Suppressor macrophage treated with lipopolysaccharide for 4 hours (primary cell): ENCODE data around the gene PPP1R15A.
"Not testable (repeated sequence)": the region's sequence is repeated elsewhere in the genome, so short reads cannot be mapped to it uniquely, and the experiment has no call there.

Source experiments
- DNase-seq: peaks from one replicate; pipeline ENCODE4 v3.0.0-alpha.2; 2020

Gene PPP1R15A

DNA sequence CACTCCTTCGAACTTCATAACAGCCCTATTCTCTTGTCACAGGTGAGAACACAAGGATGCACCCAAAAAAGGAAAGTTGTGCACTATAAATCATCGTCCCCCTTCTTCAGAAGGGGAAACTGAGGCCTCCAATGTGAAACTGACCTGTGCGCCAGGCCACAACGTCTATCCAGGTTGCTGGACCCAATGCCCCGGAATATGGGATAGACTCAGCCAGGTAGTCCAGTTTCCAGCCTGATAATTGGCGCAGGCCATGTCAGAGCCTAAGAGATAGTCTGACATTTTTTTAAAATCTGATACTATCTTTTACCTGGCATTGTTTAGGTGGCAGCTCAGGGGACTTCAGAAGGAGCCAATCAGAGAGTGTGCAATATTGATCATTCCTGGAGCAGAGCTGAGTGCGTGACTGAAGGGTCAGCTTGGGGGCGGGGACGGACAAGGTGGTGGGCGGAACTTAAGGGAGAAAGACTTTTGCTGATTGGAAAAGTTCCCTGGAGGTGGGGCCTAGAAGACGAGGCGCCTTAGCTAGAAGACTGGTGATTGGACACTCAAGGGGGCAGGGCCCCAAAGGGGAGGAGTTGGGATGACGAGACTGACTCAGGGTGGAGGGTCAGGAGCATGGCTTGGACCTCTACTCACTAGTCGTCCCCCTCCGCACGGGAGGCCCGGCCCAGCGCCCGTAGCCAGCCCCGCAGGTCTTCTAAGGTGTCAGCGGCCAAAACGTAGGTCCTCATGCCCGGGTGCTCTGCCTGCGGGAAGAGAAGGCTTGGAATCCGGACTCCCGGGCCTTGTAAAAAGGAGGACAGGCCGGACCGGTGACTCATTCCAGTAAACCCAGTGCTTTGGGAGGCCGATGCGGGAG is 12.3 kb upstream of the PPP1R15A start:
- DNase-seq = peak; percentile 51

DNA sequence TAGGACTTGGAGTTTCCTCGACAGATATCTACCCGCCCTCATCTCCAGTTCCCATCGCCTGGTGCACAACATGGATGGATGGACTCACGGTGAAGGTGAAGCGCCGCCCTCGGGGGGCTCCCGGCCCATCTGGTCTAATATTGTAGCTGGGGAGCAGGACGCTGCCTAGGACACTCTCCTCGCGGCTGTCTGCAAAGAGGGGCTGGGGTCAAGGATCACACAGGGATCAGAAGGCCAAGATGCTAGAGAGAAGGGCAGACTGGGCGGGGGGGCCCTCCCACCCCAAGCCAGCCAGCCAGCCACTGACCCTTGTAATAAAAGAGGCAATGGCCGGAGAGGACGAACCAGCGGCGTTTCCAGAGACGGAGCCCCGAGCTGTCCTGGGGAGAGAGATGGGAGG is 10.9 kb upstream of the PPP1R15A start:
- DNase-seq = no peak

DNA sequence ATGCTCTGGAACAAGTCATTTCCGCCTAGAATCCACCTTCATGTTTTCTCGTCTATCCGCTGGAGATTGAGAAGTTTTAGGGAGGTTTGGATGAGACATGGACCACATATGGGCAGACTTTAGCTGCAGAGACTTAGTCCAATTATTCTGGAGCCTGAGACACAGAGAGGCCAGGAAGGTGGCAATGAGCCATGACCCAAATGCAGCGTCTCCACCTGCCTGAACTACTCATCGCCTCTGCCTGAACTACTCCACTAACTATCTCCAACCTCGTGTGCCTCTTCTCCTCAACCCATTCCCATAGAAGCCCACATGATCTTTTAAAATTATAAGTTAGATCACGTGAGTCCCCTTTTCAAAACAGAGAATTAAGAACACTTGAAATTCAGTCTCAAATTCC is 9.4 kb upstream of the PPP1R15A start:
- DNase-seq = no peak

DNA sequence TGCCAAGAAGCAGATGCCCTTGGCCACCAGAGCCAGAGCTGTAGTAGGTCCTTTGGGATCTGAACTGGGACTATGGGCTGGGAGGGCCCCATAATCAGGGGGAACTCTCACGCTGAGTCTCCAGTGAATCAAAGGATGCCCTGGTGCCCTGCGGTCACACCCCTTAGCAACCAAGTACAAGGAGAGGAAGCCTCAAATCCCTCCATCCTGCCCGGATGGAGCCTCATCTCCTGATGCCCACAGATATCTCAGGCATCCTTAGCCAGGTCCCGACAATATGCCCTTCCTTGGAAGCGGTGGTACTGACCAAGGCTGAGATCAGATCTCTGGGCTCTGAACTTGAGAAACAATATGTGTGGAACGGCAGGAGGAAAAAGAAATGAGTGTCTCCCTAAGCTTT is 5.5 kb upstream of the PPP1R15A start:
- DNase-seq = no peak

DNA sequence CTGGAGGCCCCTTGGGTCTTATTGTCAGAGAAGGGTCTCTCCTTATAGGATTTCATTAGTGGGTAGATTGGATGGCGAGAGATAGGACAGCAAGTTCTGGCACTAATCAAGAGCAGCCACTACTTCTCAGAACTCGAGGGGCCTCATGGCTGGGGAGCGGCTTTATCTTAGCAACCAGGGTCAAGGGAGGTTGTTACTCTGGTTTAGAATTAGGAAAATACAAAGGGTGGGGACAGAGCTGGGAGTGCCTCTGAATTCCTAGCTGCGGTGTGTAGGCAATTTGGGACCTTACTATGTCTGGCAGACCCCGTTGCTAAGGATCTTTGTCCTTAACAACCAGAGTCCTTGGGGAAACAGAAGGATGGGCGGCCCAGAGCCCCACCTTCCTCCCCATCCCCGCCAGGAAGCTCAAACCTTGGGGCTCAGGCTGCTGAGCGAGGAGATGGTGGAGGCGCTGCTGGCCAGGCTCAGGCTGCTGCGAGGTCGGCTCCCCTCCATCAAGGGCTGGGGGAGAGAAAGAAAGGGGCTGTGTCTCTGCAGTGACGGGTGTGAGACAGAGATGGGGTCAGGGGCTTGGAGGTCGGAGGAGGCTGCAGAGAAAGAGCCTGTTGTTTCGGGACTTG is 5.0 kb upstream of the PPP1R15A start:
- DNase-seq = no peak

DNA sequence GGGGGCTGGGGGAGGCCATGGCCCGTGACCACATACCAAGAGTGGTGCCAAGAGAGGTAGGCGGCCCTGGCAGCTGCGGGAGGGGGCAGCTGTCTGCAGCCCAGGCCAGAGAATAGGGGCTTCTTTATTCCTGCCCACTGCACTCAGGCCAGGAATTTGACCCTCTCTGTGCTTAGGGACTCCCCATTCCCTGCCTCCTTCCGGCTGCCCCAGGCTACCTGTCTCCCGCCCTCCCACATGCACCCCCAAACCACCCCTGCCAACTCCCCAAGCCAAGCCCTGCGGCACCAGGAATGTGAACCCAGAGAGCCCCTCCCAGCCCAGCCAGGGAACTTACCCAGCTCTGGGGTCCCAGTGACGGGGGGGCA is 4.5 kb upstream of the PPP1R15A start:
- no peak for DNase-seq

DNA sequence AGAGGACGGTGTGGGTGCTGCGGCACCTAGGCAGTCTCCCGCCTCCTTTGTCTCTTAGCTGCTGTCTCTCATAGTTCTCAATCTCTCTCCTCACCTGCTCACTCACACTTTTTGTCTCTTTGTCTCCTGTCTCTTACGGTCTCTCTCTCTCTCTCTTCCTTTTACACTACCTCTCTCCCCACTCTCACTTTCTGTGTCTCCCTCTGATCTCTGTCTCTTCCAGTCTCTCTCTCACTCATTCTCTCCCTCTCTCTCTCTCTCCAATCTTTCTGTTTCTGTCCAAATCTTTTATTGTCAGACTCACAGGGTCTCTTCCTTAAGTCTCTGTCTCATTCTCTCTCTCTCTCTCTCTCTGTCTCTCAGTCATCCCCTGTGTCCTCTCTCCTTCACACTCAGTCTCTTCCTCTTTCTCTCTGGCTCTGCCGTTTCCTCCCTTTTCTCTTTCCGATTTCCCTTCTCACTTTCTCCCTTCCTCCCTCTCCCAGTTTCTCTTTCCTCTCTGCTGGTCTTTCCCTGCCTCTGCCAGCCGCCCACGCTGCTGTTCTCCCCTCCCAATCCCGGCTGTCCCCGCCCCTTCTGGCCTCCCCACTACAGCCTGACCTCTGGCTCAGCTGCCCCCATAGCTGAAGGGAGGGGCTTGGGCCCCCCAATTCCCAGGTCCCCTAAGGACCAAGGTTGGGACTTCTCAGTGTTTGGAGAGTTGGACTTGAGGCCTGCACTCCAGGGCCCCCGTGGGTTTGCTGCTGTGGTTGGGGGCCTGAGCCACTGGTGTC is 3.9 kb upstream of the PPP1R15A start, which contains the start of gene PLEKHA4:
Gene PLEKHA4, minus strand, starts transcription at position 504 of the 773 bp plus-strand sequence. CDS start 997 bp downstream, outside the sequence.
- peak; percentile 68 for DNase-seq

DNA sequence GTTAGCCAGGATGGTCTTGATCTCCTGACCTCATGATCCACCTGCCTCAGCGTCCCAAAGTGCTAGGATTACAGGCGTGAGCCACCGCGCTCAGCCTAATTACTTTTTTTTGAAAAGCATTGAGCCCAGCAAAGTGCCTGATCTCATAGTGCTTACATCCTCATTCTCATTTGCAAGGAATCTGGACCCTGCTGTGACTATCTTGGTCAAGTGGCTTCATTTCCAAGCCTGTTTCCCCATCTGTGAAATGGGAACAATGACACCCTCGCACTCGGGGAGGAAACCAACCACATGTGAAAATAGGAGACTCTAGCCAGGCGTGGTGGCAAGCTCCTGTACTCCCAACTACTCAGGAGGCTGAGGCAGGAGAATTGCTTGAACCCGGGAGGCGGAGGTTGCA is 2.2 kb upstream of the PPP1R15A start:
- peak; percentile 45 for DNase-seq

DNA sequence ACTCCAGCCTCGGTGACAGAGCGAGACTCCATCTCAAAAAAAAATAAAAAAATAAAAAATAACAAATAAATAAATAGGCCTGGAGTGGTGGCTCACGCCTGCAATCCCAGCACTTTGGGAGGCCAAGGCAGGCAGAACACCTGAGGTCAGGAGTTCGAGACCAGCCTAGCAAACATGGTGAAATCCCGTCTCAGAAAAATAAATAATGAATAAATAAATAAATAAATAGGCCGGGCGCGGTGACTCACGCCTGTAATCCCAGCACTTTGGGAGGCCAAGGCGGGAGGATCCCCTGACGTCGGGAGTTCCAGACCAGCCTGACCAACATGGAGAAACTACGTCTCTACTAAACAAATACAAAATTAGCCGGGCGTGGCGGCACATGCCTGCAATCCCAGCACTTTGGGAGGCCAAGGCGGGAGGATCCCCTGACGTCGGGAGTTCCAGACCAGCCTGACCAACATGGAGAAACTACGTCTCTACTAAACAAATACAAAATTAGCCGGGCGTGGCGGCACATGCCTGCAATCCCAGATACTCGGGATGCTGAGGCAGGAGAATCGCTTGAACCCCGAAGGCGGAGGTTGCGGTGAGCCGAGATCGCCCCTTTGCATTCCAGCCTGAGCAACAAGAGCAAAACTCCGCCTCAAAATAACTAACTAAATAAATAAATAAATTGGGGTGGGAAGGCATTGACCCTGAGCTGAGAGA is 595 bp upstream of the PPP1R15A start:
- not testable (repeated sequence) for DNase-seq

DNA sequence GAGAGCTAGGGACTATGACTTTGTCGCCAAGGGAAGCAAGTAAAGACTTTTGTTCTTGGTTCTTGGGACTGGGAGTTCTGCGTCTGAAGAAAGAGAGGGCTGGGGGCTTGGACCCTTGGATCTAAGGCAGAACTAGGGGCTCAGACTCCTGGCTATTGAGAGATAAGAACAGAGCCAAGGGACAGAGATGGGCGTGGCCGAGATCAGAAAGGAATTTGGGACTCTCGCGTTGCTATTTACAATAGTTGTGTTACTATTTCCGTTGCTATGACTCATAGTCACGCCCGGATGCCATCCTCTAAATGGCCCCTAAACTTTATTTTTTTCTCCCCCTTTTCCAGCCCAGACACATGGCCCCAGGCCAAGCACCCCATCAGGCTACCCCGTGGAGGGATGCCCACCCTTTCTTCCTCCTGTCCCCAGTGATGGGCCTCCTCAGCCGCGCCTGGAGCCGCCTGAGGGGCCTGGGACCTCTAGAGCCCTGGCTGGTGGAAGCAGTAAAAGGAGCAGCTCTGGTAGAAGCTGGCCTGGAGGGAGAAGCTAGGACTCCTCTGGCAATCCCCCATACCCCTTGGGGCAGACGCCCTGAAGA is 759 bp downstream of the PPP1R15A start:
- DNase-seq = peak; percentile 93

DNA sequence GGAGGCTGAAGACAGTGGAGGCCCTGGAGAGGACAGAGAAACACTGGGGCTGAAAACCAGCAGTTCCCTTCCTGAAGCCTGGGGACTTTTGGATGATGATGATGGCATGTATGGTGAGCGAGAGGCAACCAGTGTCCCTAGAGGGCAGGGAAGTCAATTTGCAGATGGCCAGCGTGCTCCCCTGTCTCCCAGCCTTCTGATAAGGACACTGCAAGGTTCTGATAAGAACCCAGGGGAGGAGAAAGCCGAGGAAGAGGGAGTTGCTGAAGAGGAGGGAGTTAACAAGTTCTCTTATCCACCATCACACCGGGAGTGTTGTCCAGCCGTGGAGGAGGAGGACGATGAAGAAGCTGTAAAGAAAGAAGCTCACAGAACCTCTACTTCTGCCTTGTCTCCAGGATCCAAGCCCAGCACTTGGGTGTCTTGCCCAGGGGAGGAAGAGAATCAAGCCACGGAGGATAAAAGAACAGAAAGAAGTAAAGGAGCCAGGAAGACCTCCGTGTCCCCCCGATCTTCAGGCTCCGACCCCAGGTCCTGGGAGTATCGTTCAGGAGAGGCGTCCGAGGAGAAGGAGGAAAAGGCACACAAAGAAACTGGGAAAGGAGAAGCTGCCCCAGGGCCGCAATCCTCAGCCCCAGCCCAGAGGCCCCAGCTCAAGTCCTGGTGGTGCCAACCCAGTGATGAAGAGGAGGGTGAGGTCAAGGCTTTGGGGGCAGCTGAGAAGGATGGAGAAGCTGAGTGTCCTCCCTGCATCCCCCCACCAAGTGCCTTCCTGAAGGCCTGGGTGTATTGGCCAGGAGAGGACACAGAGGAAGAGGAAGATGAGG is 1.5 kb downstream of the PPP1R15A start:
- peak; percentile 58 for DNase-seq

DNA sequence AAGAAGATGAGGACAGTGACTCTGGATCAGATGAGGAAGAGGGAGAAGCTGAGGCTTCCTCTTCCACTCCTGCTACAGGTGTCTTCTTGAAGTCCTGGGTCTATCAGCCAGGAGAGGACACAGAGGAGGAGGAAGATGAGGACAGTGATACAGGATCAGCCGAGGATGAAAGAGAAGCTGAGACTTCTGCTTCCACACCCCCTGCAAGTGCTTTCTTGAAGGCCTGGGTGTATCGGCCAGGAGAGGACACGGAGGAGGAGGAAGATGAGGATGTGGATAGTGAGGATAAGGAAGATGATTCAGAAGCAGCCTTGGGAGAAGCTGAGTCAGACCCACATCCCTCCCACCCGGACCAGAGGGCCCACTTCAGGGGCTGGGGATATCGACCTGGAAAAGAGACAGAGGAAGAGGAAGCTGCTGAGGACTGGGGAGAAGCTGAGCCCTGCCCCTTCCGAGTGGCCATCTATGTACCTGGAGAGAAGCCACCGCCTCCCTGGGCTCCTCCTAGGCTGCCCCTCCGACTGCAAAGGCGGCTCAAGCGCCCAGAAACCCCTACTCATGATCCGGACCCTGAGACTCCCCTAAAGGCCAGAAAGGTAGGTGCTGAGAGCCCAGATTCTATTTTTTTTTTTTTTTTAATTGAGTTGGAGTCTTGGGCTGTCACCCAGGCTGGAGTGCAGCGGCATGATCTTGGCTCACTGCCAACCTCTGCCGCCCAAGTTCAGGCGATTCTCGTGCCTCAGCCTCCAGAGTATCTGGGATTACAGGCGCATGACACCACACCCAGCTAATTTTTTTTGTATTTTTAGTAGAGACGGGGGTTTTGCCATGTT is 2.3 kb downstream of the PPP1R15A start:
- peak; percentile 81 for DNase-seq

DNA sequence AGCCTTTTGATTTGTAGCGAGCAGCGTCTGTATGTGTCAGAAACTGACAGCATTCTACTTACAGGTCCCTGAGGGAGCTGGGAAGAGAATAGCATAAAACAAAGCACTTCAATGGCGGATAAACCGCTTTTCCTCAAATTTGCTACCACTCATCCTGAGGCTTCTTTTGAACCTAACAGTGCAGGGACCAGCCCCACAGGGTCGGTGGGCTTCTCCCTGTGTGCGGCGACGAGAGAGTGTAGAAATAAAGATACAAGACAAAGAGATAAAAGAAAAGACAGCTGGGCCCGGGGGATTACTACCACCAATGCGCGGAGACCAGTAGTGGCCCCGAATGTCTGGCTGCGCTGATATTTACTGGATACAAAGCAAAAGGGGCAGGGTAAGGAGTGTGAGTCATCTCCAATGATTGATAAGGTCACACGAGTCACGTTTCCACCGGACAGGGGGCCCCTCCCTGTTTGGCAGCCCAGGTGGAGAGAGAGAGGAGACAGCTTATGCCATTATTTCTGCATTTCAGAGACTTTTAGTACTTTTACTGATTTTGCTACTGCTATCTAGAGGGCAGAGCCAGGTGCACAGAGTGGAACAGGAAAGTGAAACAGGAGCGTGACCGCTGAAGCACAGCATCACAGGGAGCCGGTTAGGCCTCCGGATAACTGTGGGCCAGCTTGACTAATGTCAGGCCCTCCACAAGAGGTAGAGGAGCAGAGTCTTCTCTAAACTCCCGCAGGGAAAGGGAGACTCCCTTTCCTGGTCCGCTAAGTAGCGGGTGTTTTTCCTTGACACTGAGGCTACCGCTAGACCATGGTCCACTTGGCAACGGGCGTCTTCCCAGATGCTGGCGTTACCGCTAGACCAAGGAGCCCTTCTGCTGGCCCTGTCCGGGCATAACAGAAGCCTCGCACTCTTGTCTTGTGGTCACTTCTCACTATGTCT is 4.1 kb downstream of the PPP1R15A start:
- DNase-seq = peak; percentile 39

DNA sequence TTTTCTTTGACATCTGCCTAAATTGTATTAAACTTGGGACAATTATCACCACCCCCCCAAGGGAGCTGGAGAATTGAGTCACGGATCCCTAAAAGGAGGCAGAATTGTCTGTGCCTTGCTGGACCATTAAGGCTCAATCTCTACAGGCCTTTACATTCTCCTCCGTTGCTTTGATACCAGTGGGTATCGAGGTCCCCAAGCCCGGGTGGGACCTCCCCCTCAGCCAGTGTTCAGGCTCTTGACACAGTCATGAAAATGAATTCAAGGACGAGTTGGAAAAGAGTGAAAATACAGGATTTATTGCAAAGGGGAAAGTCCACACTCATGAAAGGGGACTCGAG is 5.6 kb downstream of the PPP1R15A start:
- no peak for DNase-seq

DNA sequence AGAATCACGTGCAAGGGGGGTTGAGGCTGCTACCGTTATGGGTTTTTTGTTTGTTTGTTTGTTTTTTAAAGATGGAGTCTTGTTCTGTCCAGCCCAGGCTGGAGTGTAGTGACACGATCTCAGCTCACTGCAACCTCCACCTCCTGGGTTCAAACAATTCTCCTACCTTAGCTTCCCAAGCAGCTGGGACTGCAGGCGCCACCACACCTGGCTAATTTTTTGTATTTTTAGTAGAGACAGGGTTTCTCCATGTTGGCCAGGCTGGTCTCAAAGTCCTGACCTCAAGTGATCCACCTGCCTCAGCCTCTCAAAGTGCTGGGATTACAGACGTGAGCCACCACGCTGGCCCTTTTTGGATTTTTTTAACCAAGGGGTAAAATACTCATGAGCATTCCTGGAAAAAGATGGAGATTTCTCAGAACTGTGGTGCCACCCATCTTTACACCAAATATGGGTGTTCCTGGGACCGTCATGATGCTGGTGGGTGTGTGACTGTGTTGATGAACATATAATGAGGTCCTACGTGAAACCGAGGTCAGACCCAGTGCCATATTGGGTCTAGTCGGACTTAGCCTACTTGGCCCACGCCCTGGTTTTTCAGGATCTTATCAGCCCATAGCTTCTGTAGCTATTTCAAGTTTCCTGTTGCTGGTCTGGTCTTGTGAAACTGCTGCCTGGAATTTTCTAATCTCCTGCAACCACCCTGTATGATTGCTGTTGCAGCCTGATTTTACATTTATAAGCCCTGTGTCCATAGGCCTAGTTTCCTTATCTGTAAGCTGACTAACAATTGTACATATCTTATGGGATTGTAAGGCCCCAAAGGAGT is 6.2 kb downstream of the PPP1R15A start:
- peak; percentile 62 for DNase-seq

DNA sequence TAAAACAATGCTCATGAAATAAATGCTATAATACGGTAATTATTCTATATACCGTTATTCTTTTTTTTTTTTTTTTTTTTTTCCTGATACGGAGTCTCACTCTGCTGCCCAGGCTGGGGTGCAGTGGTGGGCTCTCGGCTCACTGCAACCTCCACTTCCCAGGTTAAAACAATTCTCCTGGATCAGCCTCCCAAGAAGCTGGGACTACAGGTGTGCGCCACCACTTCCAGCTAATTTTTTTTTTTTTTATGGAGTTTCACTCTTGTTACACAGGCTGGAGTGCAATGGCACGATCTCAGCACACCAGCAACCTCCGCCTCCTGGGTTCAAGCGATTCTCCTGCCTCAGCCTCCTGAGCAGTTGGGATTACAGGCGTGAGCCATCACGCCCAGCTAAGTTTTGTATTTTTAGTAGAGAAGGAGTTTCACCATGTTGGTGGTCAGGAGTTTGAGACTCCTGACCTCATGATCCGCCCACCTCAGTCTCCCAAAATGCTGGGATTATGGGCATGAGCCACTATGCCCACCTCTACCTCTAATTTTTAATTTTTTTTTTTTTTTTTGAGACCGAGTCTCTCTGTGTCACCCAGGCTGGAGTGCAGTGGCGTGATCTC is 6.9 kb downstream of the PPP1R15A start:
- DNase-seq = no peak

DNA sequence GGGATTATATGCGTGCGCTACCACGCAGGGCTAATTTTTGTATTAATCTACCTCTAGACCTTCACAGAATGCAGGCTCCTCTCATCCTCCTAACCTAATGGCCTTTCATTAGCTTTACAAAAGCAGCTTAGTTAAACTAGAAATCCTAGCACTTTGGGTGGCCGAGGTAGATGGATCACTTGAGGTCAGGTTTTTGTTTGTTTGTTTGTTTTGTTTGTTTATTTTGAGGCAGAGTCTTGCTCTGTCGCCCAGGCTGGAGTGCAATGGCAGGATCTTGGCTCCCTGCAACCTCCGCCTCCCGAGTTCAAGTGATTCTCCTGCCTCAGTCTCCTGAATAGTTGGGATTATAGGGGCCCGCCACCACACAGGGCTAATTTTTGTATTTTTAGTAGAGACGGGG is 7.5 kb downstream of the PPP1R15A start:
- not testable (repeated sequence) for DNase-seq
